ENCODE data around the gene TSPAN5. TPM values are rescaled to one million over a fixed set of nuclear protein-coding genes. Genes with fewer than 3 reads are reported as not detected.

The TSPAN5 gene
- total RNA-seq, 2 experiments from 2014 or later: 18.6 to 21.5 TPM

GRCh38 chr4:98508829-98509598 is 149.4 kb downstream of the TSPAN5 start:
- Mint-ChIP-seq H3K4me1 (ENCODE audit: low read depth) (peaks cover 24% of the 10 kb centered on the region), H3K36me3 (ENCODE audit: low read depth) (peaks cover 12% of the 10 kb centered on the region), H3K27me3 (ENCODE audit: low read depth) (no peaks in the 10 kb centered on the region), H3K4me3 (no peak overlapping the region), H3K9me3 (ENCODE audit: insufficient read depth) (no peaks in the 10 kb centered on the region), H3K27ac (no peak overlapping the region)
- ATAC-seq: no peak
- CTCF ChIA-PET: interaction anchor here (1.3 kb wide), 1 partner anchor 9 kb away, joined by 4 read pairs; no protein-coding TSS in a partner anchor
- POLR2A ChIA-PET: no interaction called here
- no peak for DNase-seq

GRCh38 chr4:98508248-98508647 is 150.2 kb downstream of the TSPAN5 start:
- CTCF ChIA-PET: no interaction called here
- POLR2A ChIA-PET: no interaction called here
- peaks cover 13% of the 10 kb centered on the region for H3K36me3 Mint-ChIP-seq (ENCODE audit: low read depth)
- H3K9me3 Mint-ChIP-seq (ENCODE audit: insufficient read depth): no peaks in the 10 kb centered on the region
- H3K4me1 Mint-ChIP-seq (ENCODE audit: low read depth): peaks cover 24% of the 10 kb centered on the region
- DNase-seq (no peak), ATAC-seq (no peak)
- no peak overlapping the region for H3K4me3 Mint-ChIP-seq
- no peak overlapping the region for H3K27ac Mint-ChIP-seq
- H3K27me3 Mint-ChIP-seq (ENCODE audit: low read depth): no peaks in the 10 kb centered on the region

- ATAC-seq (no peak), DNase-seq (no peak)
- Mint-ChIP-seq H3K36me3 (ENCODE audit: low read depth) (peaks cover 21% of the 10 kb centered on the region), H3K27ac (no peak overlapping the region), H3K9me3 (ENCODE audit: insufficient read depth) (no peaks in the 10 kb centered on the region), H3K4me1 (ENCODE audit: low read depth) (peaks cover 24% of the 10 kb centered on the region), H3K27me3 (ENCODE audit: low read depth) (no peaks in the 10 kb centered on the region), H3K4me3 (no peak overlapping the region)
- ChIA-PET CTCF (no interaction called here), POLR2A (no interaction called here)
Observed at GRCh38 chr4:98507299-98507698, 151.1 kb downstream of the TSPAN5 start.

GRCh38 chr4:98506462-98507132 is 151.8 kb downstream of the TSPAN5 start:
- Mint-ChIP-seq H3K4me1 (ENCODE audit: low read depth) (peaks cover 26% of the 10 kb centered on the region), H3K27ac (no peak overlapping the region), H3K36me3 (ENCODE audit: low read depth) (peaks cover 26% of the 10 kb centered on the region), H3K27me3 (ENCODE audit: low read depth) (no peaks in the 10 kb centered on the region), H3K9me3 (ENCODE audit: insufficient read depth) (no peaks in the 10 kb centered on the region), H3K4me3 (no peak overlapping the region)
- no peak for DNase-seq
- ATAC-seq: no peak
- CTCF ChIA-PET: interaction anchor here (1.0 kb wide), 1 partner anchor 11 kb away, joined by 3 read pairs; no protein-coding TSS in a partner anchor
- POLR2A ChIA-PET: no interaction called here

GRCh38 chr4:98505992-98506391 is 152.4 kb downstream of the TSPAN5 start:
- POLR2A ChIA-PET: interaction anchor here (1.0 kb wide), 1 partner anchor 26 kb away, joined by 3 read pairs; no protein-coding TSS in a partner anchor
- no peaks in the 10 kb centered on the region for H3K27me3 Mint-ChIP-seq (ENCODE audit: low read depth)
- H3K4me3 Mint-ChIP-seq: no peak overlapping the region

GRCh38 chr4:98504091-98504490 is 154.3 kb downstream of the TSPAN5 start:
- Mint-ChIP-seq H3K9me3 (ENCODE audit: insufficient read depth) (no peaks in the 10 kb centered on the region), H3K4me3 (no peak overlapping the region), H3K4me1 (ENCODE audit: low read depth) (peaks cover 12% of the 10 kb centered on the region), H3K27ac (no peak overlapping the region), H3K27me3 (ENCODE audit: low read depth) (no peaks in the 10 kb centered on the region), H3K36me3 (ENCODE audit: low read depth) (peaks cover 32% of the 10 kb centered on the region)
- no peak for ATAC-seq
- ChIA-PET POLR2A (no interaction called here), CTCF (no interaction called here)
- no peak for DNase-seq

More at GRCh38 chr4:98505992-98506391, 152.4 kb downstream of the TSPAN5 start:
- DNase-seq (no peak), ATAC-seq (no peak)
- CTCF ChIA-PET: interaction anchor here (1.0 kb wide), 1 partner anchor 11 kb away, joined by 3 read pairs; no protein-coding TSS in a partner anchor
- Mint-ChIP-seq H3K4me1 (ENCODE audit: low read depth) (peaks cover 27% of the 10 kb centered on the region), H3K36me3 (ENCODE audit: low read depth) (peaks cover 32% of the 10 kb centered on the region), H3K9me3 (ENCODE audit: insufficient read depth) (no peaks in the 10 kb centered on the region), H3K27ac (no peak overlapping the region)

GRCh38 chr4:98503676-98504075 is 154.7 kb downstream of the TSPAN5 start:
- H3K4me3 Mint-ChIP-seq: no peak overlapping the region
- ATAC-seq: no peak
- peaks cover 12% of the 10 kb centered on the region for H3K4me1 Mint-ChIP-seq (ENCODE audit: low read depth)
- DNase-seq: no peak
- ChIA-PET CTCF (no interaction called here), POLR2A (no interaction called here)
- no peak overlapping the region for H3K27ac Mint-ChIP-seq
- H3K27me3 Mint-ChIP-seq (ENCODE audit: low read depth): no peaks in the 10 kb centered on the region
- H3K9me3 Mint-ChIP-seq (ENCODE audit: insufficient read depth): no peaks in the 10 kb centered on the region
- H3K36me3 Mint-ChIP-seq (ENCODE audit: low read depth): peaks cover 32% of the 10 kb centered on the region

GRCh38 chr4:98502624-98503023 is 155.8 kb downstream of the TSPAN5 start:
- H3K36me3 Mint-ChIP-seq (ENCODE audit: low read depth): peaks cover 33% of the 10 kb centered on the region
- no peak for ATAC-seq
- CTCF ChIA-PET: no interaction called here

GRCh38 chr4:98502031-98502430 is 156.4 kb downstream of the TSPAN5 start:
- Mint-ChIP-seq H3K9me3 (ENCODE audit: insufficient read depth) (no peaks in the 10 kb centered on the region), H3K27ac (no peak overlapping the region), H3K36me3 (ENCODE audit: low read depth) (peaks cover 30% of the 10 kb centered on the region), H3K27me3 (ENCODE audit: low read depth) (no peaks in the 10 kb centered on the region), H3K4me3 (no peak overlapping the region), H3K4me1 (ENCODE audit: low read depth) (peaks cover 18% of the 10 kb centered on the region)
- no peak for DNase-seq
- CTCF ChIA-PET: no interaction called here
- no peak for ATAC-seq
- POLR2A ChIA-PET: no interaction called here

More at GRCh38 chr4:98502624-98503023, 155.8 kb downstream of the TSPAN5 start:
- no peaks in the 10 kb centered on the region for H3K9me3 Mint-ChIP-seq (ENCODE audit: insufficient read depth)
- H3K27me3 Mint-ChIP-seq (ENCODE audit: low read depth): no peaks in the 10 kb centered on the region
- H3K4me3 Mint-ChIP-seq: no peak overlapping the region
- peaks cover 17% of the 10 kb centered on the region for H3K4me1 Mint-ChIP-seq (ENCODE audit: low read depth)
- POLR2A ChIA-PET: no interaction called here
- DNase-seq: no peak
- no peak overlapping the region for H3K27ac Mint-ChIP-seq

GRCh38 chr4:98501383-98501782 is 157.0 kb downstream of the TSPAN5 start:
- Mint-ChIP-seq H3K27ac (no peak overlapping the region), H3K4me3 (no peak overlapping the region), H3K36me3 (ENCODE audit: low read depth) (peaks cover 30% of the 10 kb centered on the region), H3K9me3 (ENCODE audit: insufficient read depth) (no peaks in the 10 kb centered on the region), H3K27me3 (ENCODE audit: low read depth) (no peaks in the 10 kb centered on the region), H3K4me1 (ENCODE audit: low read depth) (peaks cover 18% of the 10 kb centered on the region)
- no peak for ATAC-seq
- ChIA-PET POLR2A (no interaction called here), CTCF (no interaction called here)
- DNase-seq: no peak

- H3K4me1 Mint-ChIP-seq (ENCODE audit: low read depth): peaks cover 14% of the 10 kb centered on the region
- ChIA-PET POLR2A (no interaction called here), CTCF (no interaction called here)
- H3K27me3 Mint-ChIP-seq (ENCODE audit: low read depth): no peaks in the 10 kb centered on the region
- DNase-seq: no peak
- H3K36me3 Mint-ChIP-seq (ENCODE audit: low read depth): peaks cover 22% of the 10 kb centered on the region
- no peak overlapping the region for H3K27ac Mint-ChIP-seq
- no peaks in the 10 kb centered on the region for H3K9me3 Mint-ChIP-seq (ENCODE audit: insufficient read depth)
- ATAC-seq: no peak
- H3K4me3 Mint-ChIP-seq: no peak overlapping the region
Observed at GRCh38 chr4:98498774-98499173, 159.6 kb downstream of the TSPAN5 start.

GRCh38 chr4:98496152-98496845 is 162.1 kb downstream of the TSPAN5 start:
- POLR2A ChIA-PET: no interaction called here
- ATAC-seq (no peak), DNase-seq (no peak)
- no peak overlapping the region for H3K4me3 Mint-ChIP-seq
- peaks cover 9% of the 10 kb centered on the region for H3K4me1 Mint-ChIP-seq (ENCODE audit: low read depth)
- H3K36me3 Mint-ChIP-seq (ENCODE audit: low read depth): peaks cover 5% of the 10 kb centered on the region
- CTCF ChIA-PET: interaction anchor here (1.0 to 1.7 kb wide), 4 partner anchors 10 to 560 kb away, joined by 3 to 7 read pairs (median 4); no protein-coding TSS in a partner anchor
- H3K9me3 Mint-ChIP-seq (ENCODE audit: insufficient read depth): no peaks in the 10 kb centered on the region
- no peaks in the 10 kb centered on the region for H3K27me3 Mint-ChIP-seq (ENCODE audit: low read depth)
- H3K27ac Mint-ChIP-seq: no peak overlapping the region
